DMS153 (cell line): ENCODE measurements around the gene CDC16.
"Not testable (repeated sequence)": the region's sequence is repeated elsewhere in the genome, so short reads cannot be mapped to it uniquely, and the experiment has no call there.

Source experiments
- DNase-seq: peaks from one replicate; lab custom pipeline; 2025; lab: John Stamatoyannopoulos, UW

CDC16 gene

DNA sequence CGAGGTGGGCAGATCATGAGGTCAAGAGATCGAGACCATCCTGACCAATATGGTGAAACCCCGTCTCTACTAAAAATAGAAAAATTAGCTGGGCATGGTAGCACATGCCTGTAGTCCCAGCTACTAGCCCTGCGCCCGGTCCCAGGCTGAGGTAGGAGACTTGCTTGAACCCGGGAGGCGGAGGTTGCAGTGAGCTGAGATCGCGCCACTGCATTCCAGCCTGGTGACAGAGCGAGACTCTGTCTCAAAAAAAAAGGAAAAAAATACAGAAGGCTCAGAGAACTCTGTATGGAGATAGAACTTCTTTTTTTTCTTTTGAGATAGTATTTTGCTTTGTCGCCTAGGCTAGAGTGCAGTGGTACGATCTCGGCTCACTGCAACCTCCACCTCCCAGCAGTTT, 29.6 kb downstream of the CDC16 start:
- DNase-seq, result not testable (repeated sequence)

DNA sequence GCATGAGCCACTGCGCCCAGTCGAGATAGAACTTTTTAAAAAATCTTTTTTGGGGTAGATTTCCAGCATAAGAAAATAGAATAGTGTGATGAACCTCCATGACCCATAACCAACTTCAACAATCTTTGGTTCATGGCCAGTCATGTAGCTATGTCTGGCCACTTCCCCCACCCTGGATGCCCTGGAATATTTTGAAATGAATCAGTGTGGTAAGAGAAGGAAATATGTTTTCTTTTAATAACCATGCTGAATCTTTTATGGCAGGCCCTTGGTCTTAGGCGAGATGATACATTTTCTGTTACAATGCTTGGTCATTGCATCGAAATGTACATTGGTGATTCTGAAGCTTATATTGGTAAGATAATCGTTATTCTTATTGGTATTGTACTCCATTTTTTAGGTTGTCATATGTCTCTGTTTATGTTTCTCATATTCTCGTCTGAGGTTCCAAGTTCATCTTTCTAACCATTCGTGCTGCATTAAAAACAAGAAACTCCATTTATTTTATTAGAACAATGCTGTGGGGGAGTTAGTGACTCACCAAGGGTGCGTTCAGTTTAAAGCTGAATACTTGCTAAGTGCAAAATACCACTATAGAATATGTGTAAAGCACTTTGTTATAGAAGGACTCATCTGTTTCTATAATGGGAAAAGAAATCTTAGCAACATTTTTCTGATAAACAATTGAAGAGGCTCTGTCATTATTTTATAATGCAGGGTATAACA, 30.4 kb downstream of the CDC16 start:
- DNase-seq, result no peak

- DNase-seq, result no peak
Observed at GRCh38 chr13:114266241-114266640, 31.5 kb downstream of the CDC16 start.

- DNase-seq, result no peak
Observed at GRCh38 chr13:114268344-114269280, 33.9 kb downstream of the CDC16 start.

DNA sequence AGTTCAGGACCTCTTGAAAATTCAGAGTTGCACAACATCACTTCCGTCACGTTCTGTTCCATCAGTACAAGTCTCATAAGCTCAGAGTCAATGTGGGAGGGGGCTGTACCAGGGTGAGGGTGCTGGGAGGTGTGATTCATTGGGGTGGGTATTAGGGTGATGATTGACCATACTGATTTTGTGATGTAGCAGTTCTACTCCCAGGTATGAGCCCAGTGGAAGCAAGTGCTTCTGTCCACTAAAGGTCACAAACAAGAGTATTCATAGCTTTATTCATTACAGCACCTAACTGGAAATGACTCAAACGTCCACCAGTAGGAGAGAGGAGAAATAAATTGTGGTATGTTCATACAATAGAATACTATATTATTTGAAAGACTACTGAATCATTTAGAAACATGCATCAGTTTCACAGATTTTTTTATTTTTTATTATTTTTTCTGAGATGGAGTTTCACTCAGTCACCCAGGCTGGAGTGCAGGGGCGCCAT, 34.6 kb downstream of the CDC16 start:
- no peak for DNase-seq

DNA sequence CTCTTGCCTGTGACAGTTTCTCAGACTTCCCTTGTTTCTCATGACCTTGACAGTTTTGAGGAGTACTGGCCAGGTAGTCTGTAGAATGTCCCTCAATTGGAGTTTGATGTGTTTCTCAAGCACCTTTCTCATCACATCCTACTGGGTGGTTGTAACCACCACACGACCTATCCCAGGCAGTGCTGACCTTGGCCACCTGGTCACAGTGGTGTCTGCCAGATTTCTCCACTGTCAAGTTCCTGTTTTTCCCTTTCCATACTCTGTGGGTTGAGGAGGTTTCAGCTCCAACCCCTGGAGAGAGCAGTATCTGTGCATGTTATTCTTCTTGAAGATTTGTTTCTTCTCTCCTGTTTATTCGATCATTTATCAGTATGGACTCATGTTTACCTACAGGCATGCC, 38.3 kb downstream of the CDC16 start:
- DNase-seq, result no peak

DNA sequence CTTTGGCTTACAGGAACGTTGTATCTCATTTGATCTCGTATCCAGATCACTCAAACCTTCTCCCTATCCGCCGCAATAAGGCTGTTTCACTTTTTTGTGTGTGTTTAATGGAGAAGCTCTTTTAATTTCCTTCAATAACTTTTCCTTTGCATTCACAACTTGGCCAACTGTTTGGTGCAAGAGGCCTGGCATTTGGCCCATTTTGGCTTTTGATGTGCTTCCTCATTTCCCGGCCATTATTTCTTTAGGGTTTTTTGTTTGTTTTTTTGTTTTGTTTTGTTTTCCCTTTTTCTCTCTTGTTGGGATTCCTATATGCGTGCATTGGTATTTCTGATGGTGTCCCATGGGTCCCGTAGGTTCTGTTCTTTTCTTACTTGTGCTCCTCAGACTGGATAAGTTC, 40.6 kb downstream of the CDC16 start:
- DNase-seq, result no peak

GRCh38 chr13:114279146-114279545, 44.4 kb downstream of the CDC16 start:
- DNase-seq, result no peak

DNA sequence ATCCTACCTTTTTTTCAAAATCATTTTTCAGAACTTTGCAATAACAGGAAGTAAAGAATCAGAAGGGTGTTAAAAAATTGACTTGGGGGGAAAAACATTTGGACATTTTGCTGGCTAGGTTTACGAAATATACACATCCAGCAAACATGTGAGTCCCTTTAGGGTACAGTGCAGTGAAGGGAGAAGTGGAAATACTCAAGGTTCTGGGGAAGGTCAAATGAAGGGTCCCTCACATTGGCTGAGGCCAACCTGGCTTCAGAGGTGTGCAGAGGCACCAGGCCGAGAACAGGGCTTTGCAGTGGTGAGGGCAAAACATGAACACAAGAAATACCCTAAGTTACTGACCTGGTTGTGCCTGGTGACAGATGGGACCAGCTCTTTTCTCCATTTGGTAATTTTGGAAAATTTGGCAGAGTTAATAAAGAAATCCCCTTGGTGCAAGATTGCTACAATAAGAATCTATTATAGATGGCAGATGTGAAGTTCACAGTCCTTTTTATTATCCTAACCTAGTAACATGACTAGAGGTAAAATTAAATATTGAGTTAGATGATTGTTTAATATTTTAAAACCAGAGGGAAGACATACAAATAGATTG, 45.2 kb downstream of the CDC16 start:
- DNase-seq, result no peak

- DNase-seq, result peak; percentile 74
Observed at GRCh38 chr13:114281351-114282040, 46.8 kb downstream of the CDC16 start, which contains the start of gene UPF3A. Gene UPF3A (plus strand): TSS chr13:114281601. CDS start chr13:114281640, 39 bp downstream.

DNA sequence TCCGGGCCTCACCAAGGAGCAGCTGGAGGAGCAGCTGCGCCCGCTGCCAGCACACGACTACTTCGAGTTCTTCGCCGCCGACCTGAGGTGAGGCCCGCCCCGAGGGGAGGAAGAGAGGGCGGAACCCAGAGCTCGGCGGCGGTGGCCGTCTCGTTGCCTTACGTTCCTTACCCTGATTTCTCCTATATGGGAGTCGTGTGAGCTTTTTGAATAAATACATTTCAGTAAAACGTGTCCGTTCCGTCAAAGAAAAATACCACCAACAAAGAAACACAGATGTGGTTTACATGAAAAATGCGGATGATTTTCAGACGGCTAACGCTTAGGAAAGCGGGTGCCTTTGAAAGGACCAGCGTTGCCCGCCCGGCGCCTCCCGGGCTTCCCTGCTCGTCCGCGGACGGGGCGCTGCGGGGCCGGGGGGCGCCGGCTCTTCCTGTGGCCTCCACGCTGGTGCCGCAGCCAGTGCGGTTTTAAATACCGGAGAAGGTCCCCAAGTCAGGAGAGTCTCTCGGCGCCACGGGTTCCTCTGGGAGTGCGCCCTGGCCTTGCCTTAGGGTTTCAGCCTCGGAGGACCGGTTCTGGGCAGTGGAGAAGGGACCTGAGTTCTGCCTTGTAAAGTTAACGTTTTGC, 47.5 kb downstream of the CDC16 start:
- no peak for DNase-seq

GRCh38 chr13:114283576-114283975, 48.9 kb downstream of the CDC16 start:
- DNase-seq, result no peak

DNA sequence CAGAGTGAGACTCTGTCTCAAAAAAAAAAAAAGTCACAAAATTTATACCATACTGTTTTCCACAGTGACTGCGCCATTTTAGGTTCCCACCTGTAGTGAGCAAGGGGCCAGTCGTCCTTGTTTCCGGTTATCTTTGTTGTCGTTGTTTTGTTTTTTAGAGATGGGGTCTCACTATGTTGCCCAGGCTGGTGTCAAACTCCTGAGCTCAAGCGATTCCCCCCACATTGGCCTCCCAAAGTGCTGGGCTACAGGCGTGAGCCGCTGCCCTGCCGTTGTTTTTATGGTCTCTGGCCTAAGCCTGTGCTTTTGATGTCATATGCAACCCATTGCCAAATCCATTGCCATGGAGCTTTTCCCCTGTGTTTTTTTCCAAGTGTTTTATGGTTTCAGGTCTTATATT, 50.0 kb downstream of the CDC16 start:
- no peak for DNase-seq

- DNase-seq, result no peak
Observed at GRCh38 chr13:114285166-114285808, 50.6 kb downstream of the CDC16 start.

- DNase-seq, result no peak
Observed at GRCh38 chr13:114286808-114287207, 52.1 kb downstream of the CDC16 start.

DNA sequence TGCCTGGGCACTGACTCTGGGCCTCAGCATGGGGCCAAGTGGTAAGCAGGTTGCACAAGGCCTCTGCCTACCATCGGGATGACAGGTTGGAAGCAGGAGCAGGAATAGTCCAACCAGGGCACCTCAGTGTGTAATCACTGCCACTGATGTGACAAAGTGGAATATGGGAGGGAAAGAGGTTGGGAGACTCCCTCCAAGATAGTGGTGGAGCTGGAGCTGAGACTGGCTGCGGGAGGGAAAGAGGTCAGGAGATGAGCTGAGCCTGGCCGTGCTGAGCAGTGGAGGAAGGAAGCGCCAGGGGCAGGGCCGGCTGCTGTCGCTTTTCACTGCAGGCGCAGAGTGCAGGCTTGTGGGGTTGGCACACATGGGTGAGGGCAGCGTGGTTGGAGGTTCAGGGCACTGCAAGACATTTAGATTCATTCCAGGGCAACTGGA, 53.5 kb downstream of the CDC16 start:
- DNase-seq, result no peak

GRCh38 chr13:114296448-114296847, 61.8 kb downstream of the CDC16 start:
- DNase-seq, result no peak

DNA sequence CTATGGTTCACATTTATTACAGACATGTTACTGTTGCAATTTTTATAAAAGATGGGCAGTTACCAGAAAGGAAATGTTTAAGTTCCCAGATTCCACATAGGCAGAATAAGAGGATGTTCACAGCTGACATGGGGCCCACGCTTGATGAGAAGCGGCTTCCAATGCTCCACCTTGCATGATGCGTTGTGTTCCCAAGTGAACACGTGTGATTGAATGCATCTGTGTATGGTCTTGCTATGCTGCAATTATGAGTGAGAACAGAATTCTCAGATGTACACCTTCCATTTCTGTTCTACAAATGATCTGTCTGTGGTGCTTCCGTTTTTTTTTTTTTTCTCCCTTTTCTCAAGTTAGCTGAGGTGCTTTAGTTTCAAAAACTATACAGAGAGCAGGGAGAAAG, 62.2 kb downstream of the CDC16 start:
- DNase-seq, result no peak

DNA sequence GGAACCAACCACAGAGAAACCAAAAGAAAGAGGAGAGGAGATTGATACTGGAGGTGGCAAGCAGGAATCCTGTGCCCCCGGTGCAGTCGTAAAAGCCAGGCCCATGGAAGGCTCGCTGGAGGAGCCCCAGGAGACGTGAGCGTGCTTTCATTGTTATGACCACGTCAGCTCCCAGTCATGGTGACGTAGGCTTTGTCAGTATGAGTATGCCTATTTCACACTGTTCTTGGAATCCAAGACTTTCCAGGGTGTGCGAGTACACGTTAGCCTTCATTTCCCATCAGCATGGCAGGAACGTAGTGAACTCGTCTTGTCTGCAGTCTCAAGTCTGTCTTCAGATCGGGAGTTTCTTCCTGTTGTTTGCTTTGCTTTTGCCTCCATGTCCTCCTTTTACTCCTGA, 64.2 kb downstream of the CDC16 start:
- DNase-seq, result no peak

- DNase-seq, result no peak
Observed at GRCh38 chr13:114299604-114300305, 65.1 kb downstream of the CDC16 start.
